SKM-1 (cell line): ENCODE results near the gene CNGA3.
"Not testable (repeated sequence)": the region's sequence is repeated elsewhere in the genome, so short reads cannot be mapped to it uniquely, and the experiment has no call there.

ENCODE experiments used
- DNase-seq: peaks from one replicate; lab custom pipeline; 2025; ENCODE audit not compliant: unreplicated experiment; lab: John Stamatoyannopoulos, UW

The CNGA3 gene

GRCh38 chr2:98346311-98347236 lies at the start of gene CNGA3:
Gene CNGA3, plus strand, starts transcription at chr2:98346456. Its CDS starts 23,520 bp downstream, at chr2:98369976.
- DNase-seq = no peak

GRCh38 chr2:98297817-98298682 lies 48.2 kb upstream of the CNGA3 start:
- no peak for DNase-seq

- DNase-seq = no peak
Observed at GRCh38 chr2:98298683-98299164, 47.5 kb upstream of the CNGA3 start.

- DNase-seq = no peak
Observed at GRCh38 chr2:98299211-98299905, 46.9 kb upstream of the CNGA3 start.

- no peak for DNase-seq
Observed at GRCh38 chr2:98300141-98300874, 45.9 kb upstream of the CNGA3 start.

GRCh38 chr2:98301469-98301868 lies 44.8 kb upstream of the CNGA3 start:
- DNase-seq = no peak

- DNase-seq = not testable (repeated sequence)
Observed at GRCh38 chr2:98307131-98307696, 39.0 kb upstream of the CNGA3 start.

- DNase-seq = no peak
Observed at GRCh38 chr2:98308068-98308467, 38.2 kb upstream of the CNGA3 start.

- no peak for DNase-seq
Observed at GRCh38 chr2:98308532-98308931, 37.7 kb upstream of the CNGA3 start.

- DNase-seq = no peak
Observed at GRCh38 chr2:98309580-98309979, 36.7 kb upstream of the CNGA3 start.

- no peak for DNase-seq
Observed at GRCh38 chr2:98310010-98310409, 36.2 kb upstream of the CNGA3 start.

- DNase-seq = no peak
Observed at GRCh38 chr2:98311090-98311489, 35.2 kb upstream of the CNGA3 start.

GRCh38 chr2:98311771-98312545 lies 34.3 kb upstream of the CNGA3 start:
- no peak for DNase-seq

- no peak for DNase-seq
Observed at GRCh38 chr2:98313492-98314250, 32.6 kb upstream of the CNGA3 start.

GRCh38 chr2:98314251-98314650 lies 32.0 kb upstream of the CNGA3 start:
- no peak for DNase-seq

- no peak for DNase-seq
Observed at GRCh38 chr2:98315957-98316356, 30.3 kb upstream of the CNGA3 start.

GRCh38 chr2:98317214-98317613 lies 29.0 kb upstream of the CNGA3 start:
- DNase-seq = no peak

- DNase-seq = not testable (repeated sequence)
Observed at GRCh38 chr2:98320171-98320570, 26.1 kb upstream of the CNGA3 start.

GRCh38 chr2:98324181-98324580 lies 22.1 kb upstream of the CNGA3 start:
- no peak for DNase-seq
